GM23248 (cell line): ENCODE measurements around the gene TTYH1. TPM values are rescaled to one million over a fixed set of nuclear protein-coding genes. Genes with fewer than 3 reads are reported as not detected.

Experiments
- DNase-seq: peaks from one replicate; pipeline ENCODE4 v3.0.0-alpha.2; 2015
- H2AFZ ChIP-seq: fragments of 200-600 bp; sonication (generic); 2 replicates; pipeline ENCODE4 v1.6.1; 2016; ENCODE audit warnings: antibody characterized with exemption
- H3F3A ChIP-seq: fragments of 200-600 bp; sonication (generic); 2 replicates; pipeline ENCODE4 v1.6.1; 2016; ENCODE audit warnings: mild to moderate bottlenecking, antibody characterized with exemption, mixed run types; ENCODE audit not compliant: insufficient read depth
- H3K27ac ChIP-seq: fragments of 200-600 bp; sonication (generic); 2 replicates; pipeline ENCODE4 v1.5.1; 2016; ENCODE audit warnings: mild to moderate bottlenecking
- H3K27me3 ChIP-seq: fragments of 200-600 bp; sonication (generic); replicated peaks from 2 replicates; pipeline ENCODE4 v1.6.1; 2016; ENCODE audit warnings: mild to moderate bottlenecking; ENCODE audit not compliant: insufficient read depth
- H3K36me3 ChIP-seq: fragments of 200-600 bp; sonication (generic); 2 replicates; pipeline ENCODE4 v1.6.1; 2016; ENCODE audit warnings: low read depth, mild to moderate bottlenecking
- H3K4me1 ChIP-seq: fragments of 200-600 bp; sonication (generic); 2 replicates; pipeline ENCODE4 v1.6.1; 2016; ENCODE audit warnings: mild to moderate bottlenecking; ENCODE audit not compliant: insufficient read depth
- H3K4me2 ChIP-seq: fragments of 200-600 bp; sonication (generic); one replicate; pipeline ENCODE4 v1.6.1; 2016; ENCODE audit warnings: mild to moderate bottlenecking; ENCODE audit not compliant: unreplicated experiment
- H3K4me3 ChIP-seq: fragments of 200-600 bp; sonication (generic); 2 replicates; pipeline ENCODE4 v1.5.1; 2016; ENCODE audit warnings: mild to moderate bottlenecking
- H3K79me2 ChIP-seq: fragments of 200-600 bp; sonication (generic); 2 replicates; pipeline ENCODE4 v1.6.1; 2016; ENCODE audit warnings: mild to moderate bottlenecking; ENCODE audit not compliant: insufficient read depth
- H3K9ac ChIP-seq: fragments of 200-600 bp; sonication (generic); 2 replicates; pipeline ENCODE4 v1.6.1; 2016; ENCODE audit warnings: mild to moderate bottlenecking
- H3K9me2 ChIP-seq: fragments of 200-600 bp; sonication (generic); 2 replicates; pipeline ENCODE4 v1.6.1; 2016; ENCODE audit warnings: mixed run types, mild to moderate bottlenecking, moderate library complexity; ENCODE audit not compliant: insufficient read depth
- H3K9me3 ChIP-seq: fragments of 200-600 bp; sonication (generic); one replicate; pipeline ENCODE4 v1.6.1; 2017; ENCODE audit warnings: low read depth
- H4K20me1 ChIP-seq: fragments of 200-600 bp; sonication (generic); 2 replicates; pipeline ENCODE4 v1.6.0; 2016; ENCODE audit not compliant: insufficient read depth
- EZH2 ChIP-seq: fragments of 200-600 bp; sonication (generic); IDR thresholded peaks from 2 replicates; pipeline ENCODE4 v1.6.1; 2018; ENCODE audit warnings: antibody characterized with exemption, mild to moderate bottlenecking; ENCODE audit not compliant: insufficient read depth, poor library complexity, severe bottlenecking
- EZH2phosphoT487 ChIP-seq: fragments of 200-600 bp; sonication (generic); IDR thresholded peaks from 2 replicates; pipeline ENCODE4 v1.6.1; 2018; ENCODE audit warnings: antibody characterized with exemption, moderate library complexity, mild to moderate bottlenecking, low read depth; ENCODE audit not compliant: insufficient read depth
- WGBS, 2 experiments: methylation state at CpG; one replicate each; pipeline ENCODE4 v1.1.6; 2015 to 2017; ENCODE audit warnings: low lambda C conversion rate in 2 of 2, low coverage in 1 of 2; ENCODE audit errors: missing lambda C conversion rate in 2 of 2; 5-methylcytosine and 5-hydroxymethylcytosine counted together
- in situ Hi-C: fragments of 300-500 bp; cut with MboI; formaldehyde crosslinking; loops from 2 replicates; pipeline ENCODE4 v1.15.0; 2020
- polyA plus RNA-seq: library from polyadenylated mRNA; unstranded; fragments of >200 nt; fragmentation: Nextera tagmentation; extraction: Ambion mirVana; gene quantifications from 2 replicates; pipeline ENCODE4 v1.2.1, GENCODE V29; 2016
- total RNA-seq: library from RNA; depleted of rRNA; stranded (reverse); fragments of >200 nt; shearing (Covaris generic); gene quantifications from 2 replicates; pipeline ENCODE4 v1.2.3, GENCODE V29; 2014

TTYH1 gene
- total and polyA plus RNA-seq, 2 experiments from 2014 or later = 0.05 TPM; not detected in 1

DNA sequence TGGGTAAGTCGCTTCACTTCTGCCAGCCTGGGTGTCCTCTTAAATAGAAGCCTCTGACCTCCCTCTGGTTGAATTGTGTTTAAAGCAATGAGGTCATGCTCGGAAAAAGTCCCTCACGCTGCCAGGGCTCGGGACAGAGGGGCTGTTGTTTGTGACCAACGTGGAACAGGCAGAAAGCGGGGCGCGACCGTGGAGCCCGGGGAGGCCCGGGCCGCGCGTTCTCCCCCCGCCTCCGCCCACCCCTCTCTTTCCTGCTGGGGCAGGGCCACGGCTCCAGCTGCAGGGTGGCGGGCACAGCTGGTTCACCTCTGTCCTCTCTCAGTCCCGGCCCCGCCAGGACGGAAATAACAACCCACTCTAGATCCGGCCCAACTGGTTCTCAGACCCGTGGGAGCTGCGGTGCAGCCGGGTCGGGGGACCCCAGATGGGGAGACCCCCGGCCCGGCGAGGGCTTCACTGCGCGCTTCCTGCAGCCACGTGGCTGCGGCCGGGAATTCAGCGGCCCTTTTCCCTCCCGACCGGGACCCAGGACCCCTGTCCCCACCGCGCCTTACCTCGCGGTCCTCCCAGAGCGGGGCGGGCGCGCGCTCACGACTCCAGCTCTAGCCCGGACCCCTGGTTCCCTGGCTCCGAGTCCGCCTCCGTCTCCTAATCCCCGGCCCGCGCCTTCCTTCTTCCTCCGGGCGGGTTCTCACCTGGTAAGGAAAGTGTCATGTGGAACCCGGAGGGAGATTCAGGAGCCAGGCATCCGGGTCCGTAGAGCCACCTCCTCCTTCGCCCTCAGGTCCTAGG lies 55.9 kb downstream of the TTYH1 start:
- in situ Hi-C loops = loop anchor here (25.0 kb wide), 1 partner anchor 1191 kb away; the partner anchor contains the start of gene U2AF2
- H3K4me1 ChIP-seq = peaks cover 9% of the 10 kb centered on the region
- peak overlapping the region; percentile 71 for H2AFZ ChIP-seq
- H3K79me2 ChIP-seq = peaks cover 30% of the 10 kb centered on the region
- H3K9ac ChIP-seq = peak overlapping the region; percentile 79
- peak overlapping the region; percentile 77 for H3K4me3 ChIP-seq
- peak overlapping the region; percentile 82 for H3K4me2 ChIP-seq
- no peaks in the 10 kb centered on the region for H3K36me3 ChIP-seq
- 0 out of 2 replicates have a peak overlapping the region, but pooled peaks have one; percentile 14 for H3K27ac ChIP-seq
- 5% methylated on average over 53 to 54 of the region's 60 CpGs for WGBS, 2 experiments
- no peaks in the 10 kb centered on the region for H3K9me3 ChIP-seq
- peaks cover 19% of the 10 kb centered on the region for H3F3A ChIP-seq
- no peaks in the 10 kb centered on the region for H3K9me2 ChIP-seq
- TF ChIP-seq EZH2phosphoT487 (no peak), EZH2 (no peak)
- H3K27me3 ChIP-seq = no peaks in the 10 kb centered on the region
- no peaks in the 10 kb centered on the region for H4K20me1 ChIP-seq
- peak; percentile 68 for DNase-seq

DNA sequence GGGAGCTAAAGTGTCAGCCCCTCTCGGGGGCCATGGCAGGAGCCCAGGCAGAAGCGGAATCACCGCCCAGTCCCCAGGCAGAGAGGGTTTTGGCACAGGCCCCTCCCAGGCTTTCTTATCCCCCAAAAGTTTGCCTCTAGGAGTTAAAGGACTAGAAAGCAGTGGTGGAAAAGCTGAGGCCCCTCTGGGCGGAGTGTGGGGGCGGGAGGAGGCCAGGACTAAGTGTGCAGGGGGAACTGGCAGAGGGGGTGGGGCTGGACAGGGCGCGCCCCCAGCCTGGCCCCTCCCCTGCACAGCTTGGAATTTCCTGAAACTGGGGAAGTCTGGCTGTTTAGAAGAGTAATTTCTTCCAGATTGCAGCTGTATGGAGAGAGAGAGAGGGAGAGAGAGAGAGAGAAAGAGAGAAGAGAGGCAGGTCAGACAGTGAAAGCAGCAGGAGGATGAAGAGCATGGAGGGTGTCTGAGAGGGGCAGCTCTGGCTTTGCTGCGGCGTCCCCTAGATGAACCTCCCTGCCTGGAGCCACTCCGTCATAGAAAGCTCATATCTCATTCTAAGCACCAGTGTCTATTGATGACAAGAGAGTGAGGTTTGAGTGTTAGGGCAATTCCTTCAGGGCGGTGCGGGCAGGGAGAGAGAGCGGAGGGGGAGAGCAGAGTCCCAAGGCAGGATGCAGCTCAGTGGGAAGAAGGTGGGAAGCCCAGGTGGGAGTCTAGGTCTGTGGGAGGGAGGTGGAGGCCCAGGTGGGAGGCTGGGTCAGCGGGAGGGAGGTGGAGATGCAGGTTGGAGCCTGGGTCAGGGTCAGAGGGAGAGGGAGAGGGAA lies 58.0 kb downstream of the TTYH1 start, which contains the start of gene CDC42EP5:
Gene CDC42EP5 (minus strand): TSS at position 226 of the 821 bp plus-strand sequence. CDS start 7,749 bp downstream, outside the sequence.
- DNase-seq = peak; percentile 88
- no peaks in the 10 kb centered on the region for H3K9me2 ChIP-seq
- peaks cover 9% of the 10 kb centered on the region for H3K4me1 ChIP-seq
- H3K27me3 ChIP-seq = no peaks in the 10 kb centered on the region
- H3K9me3 ChIP-seq = no peaks in the 10 kb centered on the region
- H2AFZ ChIP-seq = peak within 1 kb of the TSS; percentile 86
- H3F3A ChIP-seq = 0 out of 2 replicates have a peak, but pooled peaks cover 2% of the 10 kb centered on the region
- peaks cover 30% of the 10 kb centered on the region for H3K79me2 ChIP-seq
- TF ChIP-seq EZH2phosphoT487 = no peak
- no peak for TF ChIP-seq EZH2
- H4K20me1 ChIP-seq = no peaks in the 10 kb centered on the region
- peak within 1 kb of the TSS; percentile 86 for H3K4me3 ChIP-seq
- 2 to 3% methylated on average over 13 to 14 of the region's 14 CpGs for WGBS, 2 experiments
- peak within 1 kb of the TSS; percentile 78 for H3K9ac ChIP-seq
- in situ Hi-C loops = loop anchor here (25.0 kb wide), 1 partner anchor 1189 kb away; the partner anchor contains the start of gene U2AF2
- peak within 1 kb of the TSS; percentile 60 for H3K27ac ChIP-seq
- peak within 1 kb of the TSS; percentile 87 for H3K4me2 ChIP-seq
- H3K36me3 ChIP-seq = no peaks in the 10 kb centered on the region

DNA sequence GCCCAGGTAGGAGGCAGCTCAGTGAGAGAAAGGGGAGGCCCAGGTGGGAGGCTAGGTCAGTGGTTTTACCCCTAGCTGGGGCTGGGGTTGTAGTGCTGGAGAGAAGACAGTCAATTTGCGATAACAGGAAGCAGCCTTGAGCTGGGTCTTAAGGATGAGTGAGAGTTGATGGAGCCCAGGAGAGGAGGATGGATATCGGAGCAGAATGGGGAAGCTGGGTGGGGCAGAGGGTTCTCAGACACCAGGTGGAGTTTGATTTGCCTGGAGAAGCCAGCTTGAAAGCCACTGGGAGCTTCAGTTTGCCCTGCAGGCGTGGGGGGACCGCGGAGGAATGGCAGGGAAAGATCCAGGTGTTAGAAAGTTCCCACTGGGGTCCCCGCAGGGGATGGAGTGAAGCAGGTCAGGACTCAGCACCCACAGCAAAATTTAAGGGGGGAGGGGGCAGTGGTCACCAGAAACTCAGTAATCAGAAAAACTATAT lies 58.7 kb downstream of the TTYH1 start:
- Histone ChIP-seq H2AFZ (peak overlapping the region; percentile 86), H3K27me3 (no peaks in the 10 kb centered on the region), H3K4me3 (peak overlapping the region; percentile 86; the same call in 1 of the 2 replicates), H3K9me3 (no peaks in the 10 kb centered on the region), H3K36me3 (no peaks in the 10 kb centered on the region), H3K4me2 (peak overlapping the region; percentile 87), H3K9ac (peak overlapping the region; percentile 78; the same call in 1 of the 2 replicates), H3K79me2 (peaks cover 30% of the 10 kb centered on the region), H3K27ac (peak overlapping the region; percentile 60), H3K9me2 (no peaks in the 10 kb centered on the region), H4K20me1 (no peaks in the 10 kb centered on the region), H3K4me1 (peaks cover 9% of the 10 kb centered on the region), H3F3A (no peaks in the 10 kb centered on the region)
- WGBS, 2 experiments = 73 to 78% methylated on average over 6 of the region's 6 CpGs
- no peak for DNase-seq
- in situ Hi-C loops = loop anchor here (25.0 kb wide), 1 partner anchor 1188 kb away; the partner anchor contains the start of gene U2AF2
- TF ChIP-seq EZH2 = no peak
- no peak for TF ChIP-seq EZH2phosphoT487

DNA sequence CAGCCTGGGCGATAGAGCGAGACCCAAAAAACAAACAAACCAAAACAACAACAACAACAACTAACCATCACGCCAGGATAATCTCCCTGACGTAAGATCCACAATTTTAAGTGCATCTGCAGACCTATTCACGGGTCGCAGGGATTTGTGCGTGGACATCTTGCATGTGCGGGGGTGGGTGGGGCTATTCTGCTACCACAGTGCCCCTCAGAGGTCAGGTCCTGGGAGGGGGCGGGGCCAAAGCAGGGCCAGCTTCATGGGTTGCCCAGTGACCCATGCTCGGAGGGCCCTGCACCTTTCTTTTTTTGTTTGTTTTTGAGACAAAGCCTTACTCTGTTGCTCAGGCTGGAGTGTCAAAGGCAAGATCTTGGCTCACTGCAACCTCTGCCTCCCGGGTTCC lies 60.4 kb downstream of the TTYH1 start:
- Histone ChIP-seq H3K36me3 (no peaks in the 10 kb centered on the region), H3K4me3 (no peak overlapping the region), H3K27me3 (no peaks in the 10 kb centered on the region), H3F3A (no peaks in the 10 kb centered on the region), H3K9me3 (no peaks in the 10 kb centered on the region), H2AFZ (no peak overlapping the region), H3K9me2 (no peaks in the 10 kb centered on the region), H3K4me1 (peaks cover 6% of the 10 kb centered on the region), H3K9ac (no peak overlapping the region), H3K27ac (no peak overlapping the region), H3K4me2 (no peak overlapping the region), H4K20me1 (no peaks in the 10 kb centered on the region), H3K79me2 (peaks cover 12% of the 10 kb centered on the region)
- WGBS, 2 experiments = 77 to 80% methylated on average over 11 of the region's 11 CpGs
- in situ Hi-C loops = no loop called here
- no peak for DNase-seq
- no peak for TF ChIP-seq EZH2phosphoT487
- TF ChIP-seq EZH2 = no peak
